HCT116 (cell line): ENCODE measurements around the gene TNFRSF17. TPM values are rescaled to one million over a fixed set of nuclear protein-coding genes. Genes with fewer than 3 reads are reported as not detected.
"Not testable (repeated sequence)": the region's sequence is repeated elsewhere in the genome, so short reads cannot be mapped to it uniquely, and the experiment has no call there.

ENCODE experiments used
- ATAC-seq: fragments of 200-7000 bp; cut with Tn5 transposase; 2 replicates; pipeline ENCODE4 v1.9.1; 2020; ENCODE audit warnings: mild to moderate bottlenecking, moderate library complexity
- BruUV-seq: library from RNA; stranded (reverse); fragments of 400-500 nt; replicated peaks from 2 replicates; lab custom pipeline; 2021; lab: Mats Ljungman, UMichigan
- CTCF ChIA-PET: fragments of 300-600 bp; sonication (Branson Sonifier 250); formaldehyde crosslinking; loops from one replicate; lab custom pipeline; 2021; ENCODE audit warnings: antibody characterized with exemption; lab: Charles Lee
- POLR2A ChIA-PET: fragments of 300-600, 350-600 bp; sonication (Branson Sonifier 250); formaldehyde crosslinking; loops from one replicate; lab custom pipeline; 2021; ENCODE audit warnings: antibody characterized with exemption; lab: Charles Lee
- RAD21 ChIA-PET, 2 experiments: fragments of 300-600 bp; sonication (Branson Sonifier 250); formaldehyde crosslinking; loops; one replicate each; lab custom pipeline; 2023; ENCODE audit warnings: low total read pairs in 2 of 2; ENCODE audit not compliant: uncharacterized antibody in 2 of 2, unreplicated experiment in 2 of 2, low non-redundant PET in 1 of 2; lab: Charles Lee
- DNase-seq: peaks from one replicate; pipeline ENCODE4 v3.0.0-alpha.2; 2010; ENCODE audit warnings: low read depth, low spot score
- H2AFZ ChIP-seq: fragments of 200-600 bp; shearing (Covaris generic), sonication (generic); 2 replicates; pipeline ENCODE4 v1.6.1; 2017; ENCODE audit warnings: low read depth, mixed run types, mixed read lengths, antibody characterized with exemption, low read length; ENCODE audit not compliant: poor library complexity, severe bottlenecking
- H3K27ac ChIP-seq: 2 replicates; pipeline ENCODE4 v1.5.1; 2012; ENCODE audit warnings: low read depth, low read length
- H3K27me3 ChIP-seq: fragments of 200-600 bp; sonication (generic); 2 replicates; pipeline ENCODE4 v1.6.1; 2016; ENCODE audit warnings: mixed run types, low read length, mixed read lengths; ENCODE audit not compliant: insufficient read depth
- H3K36me3 ChIP-seq, 2 experiments: fragments of 200-500 bp in 1 of 2; fragments of 200-600 bp in 1 of 2; sonication (Bioruptor generic) in 1 of 2; sonication (generic) in 1 of 2; 2 replicates each; pipeline versions ENCODE4 v1.5.1 to v1.6.1; 2014 to 2016; ENCODE audit warnings: low read length in 2 of 2, inconsistent platforms in 1 of 2, mixed read lengths in 1 of 2, mixed run types in 1 of 2; ENCODE audit not compliant: insufficient read depth in 2 of 2, control insufficient read depth in 1 of 2
- H3K4me1 ChIP-seq, 2 experiments: fragments of 200-600 bp in 1 of 2; sonication (generic) in 1 of 2; 2 replicates each; pipeline versions ENCODE4 v1.5.1 to v1.6.1; 2012 to 2017; ENCODE audit warnings: low read length in 2 of 2, inconsistent platforms in 1 of 2, mild to moderate bottlenecking in 1 of 2, mixed read lengths in 1 of 2, mixed run types in 1 of 2, moderate library complexity in 1 of 2; ENCODE audit not compliant: insufficient read depth in 2 of 2, control insufficient read depth in 1 of 2
- H3K4me2 ChIP-seq: fragments of 200-600 bp; sonication (generic); 2 replicates; pipeline ENCODE4 v1.6.1; 2017; ENCODE audit warnings: mixed run types, low read length, mixed read lengths
- H3K4me3 ChIP-seq, 2 experiments: fragments of 200-600 bp in 1 of 2; sonication (generic) in 1 of 2; replicated peaks in 1 of 2; 2 replicates each; pipeline ENCODE4 v1.5.1; 2011 to 2016; ENCODE audit warnings: low read length in 2 of 2, control low read depth in 1 of 2, low read depth in 1 of 2, mild to moderate bottlenecking in 1 of 2, mixed read lengths in 1 of 2, mixed run types in 1 of 2
- H3K79me2 ChIP-seq: fragments of 200-600 bp; sonication (generic); 2 replicates; pipeline ENCODE4 v1.6.1; 2017; ENCODE audit warnings: mild to moderate bottlenecking, mixed run types, low read length, moderate library complexity, mixed read lengths; ENCODE audit not compliant: insufficient read depth
- H3K9ac ChIP-seq: fragments of 200-600 bp; sonication (generic); 2 replicates; pipeline ENCODE4 v1.6.1; 2016; ENCODE audit warnings: low read length, mixed read lengths
- H3K9me2 ChIP-seq: fragments of 200-600 bp; sonication (generic), shearing (Covaris generic); 2 replicates; pipeline ENCODE4 v1.6.1; 2017; ENCODE audit warnings: mixed run types, mild to moderate bottlenecking, moderate library complexity; ENCODE audit not compliant: insufficient read depth
- H3K9me3 ChIP-seq, 2 experiments: fragments of 200-500 bp in 1 of 2; fragments of 200-600 bp in 1 of 2; sonication (Bioruptor generic) in 1 of 2; sonication (generic) in 1 of 2; 2 replicates each; pipeline ENCODE4 v1.6.1; 2014 to 2017; ENCODE audit warnings: low read length in 2 of 2, mixed read lengths in 2 of 2, inconsistent platforms in 1 of 2, low read depth in 1 of 2, mild to moderate bottlenecking in 1 of 2, mixed run types in 1 of 2, moderate library complexity in 1 of 2; ENCODE audit not compliant: control insufficient read depth in 1 of 2, insufficient read depth in 1 of 2
- H4K20me1 ChIP-seq: fragments of 200-600 bp; sonication (generic), shearing (Covaris generic); 2 replicates; pipeline ENCODE4 v1.6.1; 2017; ENCODE audit warnings: mixed run types, mild to moderate bottlenecking, moderate library complexity; ENCODE audit not compliant: insufficient read depth
- FOSL1 ChIP-seq: IDR thresholded peaks from 2 replicates; pipeline ENCODE4 v1.6.1; 2012; ENCODE audit warnings: low read depth
- JUND ChIP-seq: IDR thresholded peaks from 2 replicates; pipeline ENCODE4 v1.6.1; 2012
- RAD21 ChIP-seq: IDR thresholded peaks from 2 replicates; pipeline ENCODE4 v1.6.1; 2012; ENCODE audit warnings: low read depth, mild to moderate bottlenecking
- intact Hi-C: fragments of 100-400 bp; cut with micrococcal nuclease; formaldehyde crosslinking; loops from 2 replicates; pipeline ENCODE4 v1.10.0; 2022
- total RNA-seq: library from RNA; stranded (reverse); gene quantifications from one replicate; pipeline ENCODE4 v1.2.1, GENCODE V29; 2021; ENCODE audit not compliant: unreplicated experiment
- TF ChIP-seq, protein P1 (sequence below): IDR thresholded peaks from 2 replicates; pipeline ENCODE4 v1.6.1; 2012; ENCODE audit warnings: low read depth

Gene TNFRSF17
- total RNA-seq, 1 experiment from 2014 or later, result not detected

DNA sequence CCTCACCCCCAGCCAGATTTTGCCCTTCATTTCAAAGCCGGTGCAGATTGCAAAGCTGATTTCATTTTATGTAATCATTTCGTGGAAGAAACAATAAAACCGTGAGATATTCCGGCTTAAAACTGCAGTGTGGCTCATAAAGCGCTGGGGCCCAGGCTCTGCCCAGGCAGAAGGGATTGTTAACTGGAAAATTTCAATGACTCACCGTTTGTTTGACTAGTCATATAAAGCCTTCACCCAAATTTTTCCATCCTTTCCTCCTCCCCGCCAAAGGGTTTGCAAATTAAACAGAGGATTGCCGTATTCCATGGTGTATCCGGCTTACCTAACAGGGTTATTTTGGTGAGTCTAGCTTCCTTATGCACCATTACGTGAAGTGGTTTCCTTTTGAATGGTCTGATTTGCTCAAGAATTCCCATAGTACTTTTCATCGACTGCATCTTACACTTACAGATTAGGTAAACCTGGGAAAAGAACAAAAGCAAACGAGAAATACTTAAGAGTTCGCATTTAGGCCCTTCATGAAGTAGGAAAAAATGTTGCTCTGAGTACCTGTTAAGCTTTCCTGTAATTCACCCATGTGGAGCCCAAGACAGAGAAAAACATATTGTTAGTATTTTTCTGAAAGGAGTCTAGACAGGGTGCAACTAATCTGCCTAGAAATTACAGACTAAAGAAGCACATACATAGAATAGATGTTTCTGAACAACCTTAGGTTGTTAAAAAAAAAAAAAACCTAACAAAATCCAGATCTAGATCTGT lies 48.3 kb upstream of the TNFRSF17 start:
- ATAC-seq, result no peak
- no peaks in the 10 kb centered on the region for H3K9me3 ChIP-seq
- peak overlapping the region; percentile 47 to 64 for H3K4me3 ChIP-seq
- H3K79me2 ChIP-seq, result peaks cover 40% of the 10 kb centered on the region
- no peak for TF ChIP-seq JUND
- 0 out of 2 replicates have a peak, but pooled peaks have one; percentile 11 for TF ChIP-seq FOSL1
- no peak for TF ChIP-seq RAD21
- TF ChIP-seq, protein P1, sequence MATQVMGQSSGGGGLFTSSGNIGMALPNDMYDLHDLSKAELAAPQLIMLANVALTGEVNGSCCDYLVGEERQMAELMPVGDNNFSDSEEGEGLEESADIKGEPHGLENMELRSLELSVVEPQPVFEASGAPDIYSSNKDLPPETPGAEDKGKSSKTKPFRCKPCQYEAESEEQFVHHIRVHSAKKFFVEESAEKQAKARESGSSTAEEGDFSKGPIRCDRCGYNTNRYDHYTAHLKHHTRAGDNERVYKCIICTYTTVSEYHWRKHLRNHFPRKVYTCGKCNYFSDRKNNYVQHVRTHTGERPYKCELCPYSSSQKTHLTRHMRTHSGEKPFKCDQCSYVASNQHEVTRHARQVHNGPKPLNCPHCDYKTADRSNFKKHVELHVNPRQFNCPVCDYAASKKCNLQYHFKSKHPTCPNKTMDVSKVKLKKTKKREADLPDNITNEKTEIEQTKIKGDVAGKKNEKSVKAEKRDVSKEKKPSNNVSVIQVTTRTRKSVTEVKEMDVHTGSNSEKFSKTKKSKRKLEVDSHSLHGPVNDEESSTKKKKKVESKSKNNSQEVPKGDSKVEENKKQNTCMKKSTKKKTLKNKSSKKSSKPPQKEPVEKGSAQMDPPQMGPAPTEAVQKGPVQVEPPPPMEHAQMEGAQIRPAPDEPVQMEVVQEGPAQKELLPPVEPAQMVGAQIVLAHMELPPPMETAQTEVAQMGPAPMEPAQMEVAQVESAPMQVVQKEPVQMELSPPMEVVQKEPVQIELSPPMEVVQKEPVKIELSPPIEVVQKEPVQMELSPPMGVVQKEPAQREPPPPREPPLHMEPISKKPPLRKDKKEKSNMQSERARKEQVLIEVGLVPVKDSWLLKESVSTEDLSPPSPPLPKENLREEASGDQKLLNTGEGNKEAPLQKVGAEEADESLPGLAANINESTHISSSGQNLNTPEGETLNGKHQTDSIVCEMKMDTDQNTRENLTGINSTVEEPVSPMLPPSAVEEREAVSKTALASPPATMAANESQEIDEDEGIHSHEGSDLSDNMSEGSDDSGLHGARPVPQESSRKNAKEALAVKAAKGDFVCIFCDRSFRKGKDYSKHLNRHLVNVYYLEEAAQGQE, result no peak
- TF ChIP-seq, all 23 proteins: peak for 1
- POLR2A ChIA-PET, result interaction anchor here (1.4 kb wide), 1 partner anchor 10 kb away, joined by 3 read pairs; no protein-coding TSS in a partner anchor
- Histone ChIP-seq H3K9ac (peak overlapping the region; percentile 7; the same call in 1 of the 2 replicates), H3K4me2 (peak overlapping the region; percentile 81), H2AFZ (peak overlapping the region; percentile 10), H4K20me1 (peaks cover 17% of the 10 kb centered on the region; the same call in 1 of the 2 replicates), H3K4me1 (peaks cover 17 to 27% of the 10 kb centered on the region in 2 experiments), H3K36me3 (peaks cover 0 to 17% of the 10 kb centered on the region in 2 experiments; a peak in 2 of 4 replicates), H3K27me3 (no peaks in the 10 kb centered on the region), H3K9me2 (no peaks in the 10 kb centered on the region), H3K27ac (peak overlapping the region; percentile 55)
- intact Hi-C loops, result loop anchor here (5.0 kb wide), 1 partner anchor 61 kb away; the partner anchor contains the start of gene SNX29
- RAD21 ChIA-PET, result no interaction called here
- DNase-seq, result no peak
- TSS peak; percentile 90 for BruUV-seq
- CTCF ChIA-PET, result interaction anchor here (1.4 kb wide), 1 partner anchor 56 kb away, joined by 3 read pairs; no protein-coding TSS in a partner anchor

DNA sequence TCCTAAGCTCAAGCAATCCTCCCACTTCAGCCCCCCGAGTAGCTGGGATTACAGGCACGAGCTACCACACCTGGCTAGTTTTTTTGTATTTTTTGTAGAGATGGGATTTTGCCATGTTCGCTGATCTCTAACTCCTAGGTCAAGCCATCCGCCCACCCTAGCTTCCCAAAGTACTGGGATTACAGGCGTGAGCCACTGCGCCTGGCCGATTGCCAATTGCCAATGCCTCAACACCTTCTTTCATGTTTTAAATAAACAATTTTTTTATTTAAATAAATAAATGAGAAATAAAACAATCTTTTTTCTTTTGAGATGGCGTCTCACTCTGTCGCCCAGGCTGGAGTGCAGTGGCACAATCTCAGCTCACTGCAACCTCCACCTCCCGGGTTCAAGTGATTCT lies 41.0 kb upstream of the TNFRSF17 start:
- intact Hi-C loops, CTCF ChIA-PET, H3K9me2 ChIP-seq: not testable (repeated sequence)

DNA sequence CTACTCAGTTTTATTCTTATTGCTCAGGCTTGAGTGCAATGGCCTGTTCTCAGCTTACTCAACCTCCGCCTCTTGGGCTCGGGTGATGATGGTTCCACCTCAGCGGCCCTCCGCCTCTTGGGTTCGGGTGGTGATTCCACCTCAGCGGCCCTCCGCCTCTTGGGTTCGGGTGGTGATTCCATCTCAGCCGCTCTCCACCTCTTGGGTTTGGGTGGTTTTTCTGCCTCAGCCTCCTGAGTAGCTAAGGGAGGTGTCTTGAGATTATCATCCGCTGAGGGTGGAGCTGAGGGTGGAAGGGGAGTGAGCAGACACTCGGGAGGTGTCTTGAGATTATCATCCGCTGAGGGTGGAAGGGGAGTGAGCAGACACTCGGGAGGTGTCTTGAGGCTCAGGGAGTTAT lies 37.7 kb upstream of the TNFRSF17 start:
- POLR2A ChIA-PET, RAD21 ChIA-PET, BruUV-seq: not testable (repeated sequence)

More for the DNA sequence above, 41.0 kb upstream of the TNFRSF17 start:
- H3K79me2 ChIP-seq, H3K4me3 ChIP-seq, H2AFZ ChIP-seq, H3K4me2 ChIP-seq, H3K27ac ChIP-seq, H3K4me1 ChIP-seq, DNase-seq, H3K36me3 ChIP-seq, RAD21 ChIA-PET, H3K27me3 ChIP-seq, ATAC-seq, H4K20me1 ChIP-seq, BruUV-seq, POLR2A ChIA-PET, H3K9ac ChIP-seq, H3K9me3 ChIP-seq: not testable (repeated sequence)

More for the DNA sequence above, 37.7 kb upstream of the TNFRSF17 start:
- H4K20me1 ChIP-seq, CTCF ChIA-PET, H3K4me1 ChIP-seq, H3K27me3 ChIP-seq, H3K36me3 ChIP-seq, H3K27ac ChIP-seq, ATAC-seq, DNase-seq, H3K9ac ChIP-seq, intact Hi-C loops, H3K4me2 ChIP-seq, H3K9me2 ChIP-seq, H3K4me3 ChIP-seq, H2AFZ ChIP-seq, H3K79me2 ChIP-seq, H3K9me3 ChIP-seq: not testable (repeated sequence)
